ENCODE data around the gene DUSP18.
A peak's percentile ranks its signal among the peaks of the same experiment; 100 is the strongest.

- TF ChIP-seq, protein P1, sequence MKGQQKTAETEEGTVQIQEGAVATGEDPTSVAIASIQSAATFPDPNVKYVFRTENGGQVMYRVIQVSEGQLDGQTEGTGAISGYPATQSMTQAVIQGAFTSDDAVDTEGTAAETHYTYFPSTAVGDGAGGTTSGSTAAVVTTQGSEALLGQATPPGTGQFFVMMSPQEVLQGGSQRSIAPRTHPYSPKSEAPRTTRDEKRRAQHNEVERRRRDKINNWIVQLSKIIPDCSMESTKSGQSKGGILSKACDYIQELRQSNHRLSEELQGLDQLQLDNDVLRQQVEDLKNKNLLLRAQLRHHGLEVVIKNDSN (CRISPR knock-in tag; IDR thresholded peaks at IDR 0.05), result no peak
- TF ChIP-seq SMAD1 (IDR thresholded peaks at IDR 0.05; ENCODE audit: low read depth, low read length, partially characterized antibody), result no peak
- TF ChIP-seq CTCF (IDR thresholded peaks at IDR 0.05 in 2 of 3, conservative IDR thresholded peaks at IDR 0.05 in 1 of 3; ENCODE audit: insufficient read depth in 2 of 3, low read depth in 1 of 3, low read length in 3 of 3), result peak; percentile 84 to 93 (median 90)
- TF ChIP-seq, protein P2, sequence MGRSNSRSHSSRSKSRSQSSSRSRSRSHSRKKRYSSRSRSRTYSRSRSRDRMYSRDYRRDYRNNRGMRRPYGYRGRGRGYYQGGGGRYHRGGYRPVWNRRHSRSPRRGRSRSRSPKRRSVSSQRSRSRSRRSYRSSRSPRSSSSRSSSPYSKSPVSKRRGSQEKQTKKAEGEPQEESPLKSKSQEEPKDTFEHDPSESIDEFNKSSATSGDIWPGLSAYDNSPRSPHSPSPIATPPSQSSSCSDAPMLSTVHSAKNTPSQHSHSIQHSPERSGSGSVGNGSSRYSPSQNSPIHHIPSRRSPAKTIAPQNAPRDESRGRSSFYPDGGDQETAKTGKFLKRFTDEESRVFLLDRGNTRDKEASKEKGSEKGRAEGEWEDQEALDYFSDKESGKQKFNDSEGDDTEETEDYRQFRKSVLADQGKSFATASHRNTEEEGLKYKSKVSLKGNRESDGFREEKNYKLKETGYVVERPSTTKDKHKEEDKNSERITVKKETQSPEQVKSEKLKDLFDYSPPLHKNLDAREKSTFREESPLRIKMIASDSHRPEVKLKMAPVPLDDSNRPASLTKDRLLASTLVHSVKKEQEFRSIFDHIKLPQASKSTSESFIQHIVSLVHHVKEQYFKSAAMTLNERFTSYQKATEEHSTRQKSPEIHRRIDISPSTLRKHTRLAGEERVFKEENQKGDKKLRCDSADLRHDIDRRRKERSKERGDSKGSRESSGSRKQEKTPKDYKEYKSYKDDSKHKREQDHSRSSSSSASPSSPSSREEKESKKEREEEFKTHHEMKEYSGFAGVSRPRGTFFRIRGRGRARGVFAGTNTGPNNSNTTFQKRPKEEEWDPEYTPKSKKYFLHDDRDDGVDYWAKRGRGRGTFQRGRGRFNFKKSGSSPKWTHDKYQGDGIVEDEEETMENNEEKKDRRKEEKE (IDR thresholded peaks at IDR 0.05; ENCODE audit: borderline replicate concordance in 1 of 2, control insufficient read depth in 1 of 2, low read depth in 2 of 2, low read length in 1 of 2), result no peak
- no peak for TF ChIP-seq FOXM1 (IDR thresholded peaks at IDR 0.05; ENCODE audit: low read depth)
- TF ChIP-seq FOXM1 (CRISPR knock-in tag; IDR thresholded peaks at IDR 0.05; ENCODE audit: low read depth), result no peak
- 0 out of 2 replicates have a peak, but pooled peaks have one; percentile 53 for TF ChIP-seq RREB1 (CRISPR knock-in tag; IDR thresholded peaks at IDR 0.05)
- TF ChIP-seq, protein P3, sequence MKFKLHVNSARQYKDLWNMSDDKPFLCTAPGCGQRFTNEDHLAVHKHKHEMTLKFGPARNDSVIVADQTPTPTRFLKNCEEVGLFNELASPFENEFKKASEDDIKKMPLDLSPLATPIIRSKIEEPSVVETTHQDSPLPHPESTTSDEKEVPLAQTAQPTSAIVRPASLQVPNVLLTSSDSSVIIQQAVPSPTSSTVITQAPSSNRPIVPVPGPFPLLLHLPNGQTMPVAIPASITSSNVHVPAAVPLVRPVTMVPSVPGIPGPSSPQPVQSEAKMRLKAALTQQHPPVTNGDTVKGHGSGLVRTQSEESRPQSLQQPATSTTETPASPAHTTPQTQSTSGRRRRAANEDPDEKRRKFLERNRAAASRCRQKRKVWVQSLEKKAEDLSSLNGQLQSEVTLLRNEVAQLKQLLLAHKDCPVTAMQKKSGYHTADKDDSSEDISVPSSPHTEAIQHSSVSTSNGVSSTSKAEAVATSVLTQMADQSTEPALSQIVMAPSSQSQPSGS (CRISPR knock-in tag; IDR thresholded peaks at IDR 0.05), result no peak
These were observed 33.0 kb downstream of the DUSP18 start for GRCh38 chr22:30634471-30635233.

Measured in K562 (cell line).